ENCODE data around the gene INHBB.

DNA sequence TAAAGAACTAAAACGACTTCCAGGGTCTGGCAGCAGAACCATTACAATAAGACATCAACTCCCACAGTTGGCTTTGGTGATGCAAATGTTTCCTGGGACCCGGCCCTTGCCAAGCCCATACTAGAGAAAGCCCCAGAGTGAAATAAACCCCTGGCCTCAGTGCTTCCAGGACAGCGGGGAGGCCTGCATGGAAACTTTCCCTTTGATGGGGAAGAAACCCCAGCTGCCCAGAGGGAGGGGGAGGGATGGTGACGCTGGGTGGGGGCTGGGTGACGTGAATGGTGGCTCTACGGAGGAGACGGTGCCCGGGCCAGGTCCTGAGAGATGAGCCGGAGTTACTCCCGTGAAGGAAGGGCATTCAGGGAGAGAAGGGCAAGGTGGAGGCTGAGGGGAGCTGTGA lies 27.5 kb downstream of the INHBB start:
- no peak for TF ChIP-seq EZH2phosphoT487 (IDR thresholded peaks at IDR 0.05; ENCODE audit: borderline replicate concordance, low read length)
- TF ChIP-seq, protein P1, sequence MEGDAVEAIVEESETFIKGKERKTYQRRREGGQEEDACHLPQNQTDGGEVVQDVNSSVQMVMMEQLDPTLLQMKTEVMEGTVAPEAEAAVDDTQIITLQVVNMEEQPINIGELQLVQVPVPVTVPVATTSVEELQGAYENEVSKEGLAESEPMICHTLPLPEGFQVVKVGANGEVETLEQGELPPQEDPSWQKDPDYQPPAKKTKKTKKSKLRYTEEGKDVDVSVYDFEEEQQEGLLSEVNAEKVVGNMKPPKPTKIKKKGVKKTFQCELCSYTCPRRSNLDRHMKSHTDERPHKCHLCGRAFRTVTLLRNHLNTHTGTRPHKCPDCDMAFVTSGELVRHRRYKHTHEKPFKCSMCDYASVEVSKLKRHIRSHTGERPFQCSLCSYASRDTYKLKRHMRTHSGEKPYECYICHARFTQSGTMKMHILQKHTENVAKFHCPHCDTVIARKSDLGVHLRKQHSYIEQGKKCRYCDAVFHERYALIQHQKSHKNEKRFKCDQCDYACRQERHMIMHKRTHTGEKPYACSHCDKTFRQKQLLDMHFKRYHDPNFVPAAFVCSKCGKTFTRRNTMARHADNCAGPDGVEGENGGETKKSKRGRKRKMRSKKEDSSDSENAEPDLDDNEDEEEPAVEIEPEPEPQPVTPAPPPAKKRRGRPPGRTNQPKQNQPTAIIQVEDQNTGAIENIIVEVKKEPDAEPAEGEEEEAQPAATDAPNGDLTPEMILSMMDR (conservative IDR thresholded peaks at IDR 0.05; ENCODE audit: low read depth, low read length), result no peak
- TF ChIP-seq EZH2 (IDR thresholded peaks at IDR 0.05; ENCODE audit: low read length, unreplicated experiment), result no peak
